Caco-2 (cell line): ENCODE measurements around the gene TMEM200B. TPM values are rescaled to one million over a fixed set of nuclear protein-coding genes. Genes with fewer than 3 reads are reported as not detected.

Source experiments
- BruUV-seq: library from RNA; stranded (reverse); fragments of 400-500 nt; replicated peaks from 2 replicates; lab custom pipeline; 2021; lab: Mats Ljungman, UMichigan
- CTCF ChIA-PET: fragments of 300-600 bp; sonication (Branson Sonifier 250); formaldehyde crosslinking; loops from one replicate; lab custom pipeline; 2022; ENCODE audit warnings: antibody characterized with exemption; lab: Charles Lee
- POLR2A ChIA-PET: fragments of 300-600 bp; sonication (Branson Sonifier 250); formaldehyde crosslinking; loops from one replicate; lab custom pipeline; 2022; ENCODE audit warnings: antibody characterized with exemption; lab: Charles Lee
- DNase-seq, 2 experiments: peaks; one replicate each; pipeline versions ENCODE4 v3.0.0 to v3.0.0-alpha.2; 2020 to 2022
- H3K27me3 ChIP-seq: replicated peaks from 2 replicates; pipeline ENCODE4 v1.6.0; 2011; ENCODE audit warnings: low read length; ENCODE audit not compliant: control insufficient read depth, insufficient read depth
- H3K36me3 ChIP-seq: 2 replicates; pipeline ENCODE4 v1.5.1; 2011; ENCODE audit warnings: low read length; ENCODE audit not compliant: control insufficient read depth, insufficient read depth
- H3K4me1 ChIP-seq: fragments of 250-450 bp; sonication (Bioruptor Pico); 2 replicates; pipeline ENCODE4 v1.5.1; 2020; ENCODE audit warnings: mild to moderate bottlenecking
- H3K4me3 ChIP-seq: 2 replicates; pipeline ENCODE4 v1.5.1; 2011; ENCODE audit warnings: low read depth, mild to moderate bottlenecking, control low read depth, low read length
- H3K9me3 ChIP-seq: fragments of 250-450 bp; sonication (Bioruptor Pico); 2 replicates; pipeline ENCODE4 v1.5.1; 2020; ENCODE audit warnings: mild to moderate bottlenecking, moderate library complexity
- H3K27ac Mint-ChIP-seq: one replicate; pipeline ENCODE4 v1.8.0; 2022; ENCODE audit warnings: mixed read lengths; ENCODE audit not compliant: unreplicated experiment
- H3K27me3 Mint-ChIP-seq: one replicate; pipeline ENCODE4 v1.8.0; 2022; ENCODE audit warnings: mixed read lengths; ENCODE audit not compliant: insufficient read depth, unreplicated experiment
- H3K36me3 Mint-ChIP-seq: one replicate; pipeline ENCODE4 v1.8.0; 2022; ENCODE audit warnings: mild to moderate bottlenecking, mixed read lengths; ENCODE audit not compliant: insufficient read depth, unreplicated experiment
- H3K4me1 Mint-ChIP-seq: one replicate; pipeline ENCODE4 v1.8.0; 2022; ENCODE audit warnings: low read depth, mixed read lengths; ENCODE audit not compliant: unreplicated experiment
- H3K4me3 Mint-ChIP-seq: one replicate; pipeline ENCODE4 v1.8.0; 2022; ENCODE audit warnings: mild to moderate bottlenecking, moderate library complexity, mixed read lengths; ENCODE audit not compliant: unreplicated experiment
- H3K9me3 Mint-ChIP-seq: one replicate; pipeline ENCODE4 v1.8.0; 2022; ENCODE audit warnings: mixed read lengths; ENCODE audit not compliant: unreplicated experiment
- CTCF ChIP-seq, 2 experiments: fragments of 200-600 bp in 1 of 2; IDR thresholded peaks; 1 replicate in 1 of 2; 2 replicates in 1 of 2; pipeline versions ENCODE4 v1.5.1 to v1.8.0; 2011 to 2022; ENCODE audit warnings: antibody characterized with exemption in 1 of 2, control low read depth in 1 of 2, inconsistent platforms in 1 of 2, low read depth in 1 of 2, low read length in 1 of 2, mild to moderate bottlenecking in 1 of 2, moderate library complexity in 1 of 2; ENCODE audit not compliant: insufficient read depth in 1 of 2, severe bottlenecking in 1 of 2, unreplicated experiment in 1 of 2
- intact Hi-C: fragments of 100-400 bp; cut with micrococcal nuclease; formaldehyde crosslinking; loops from one replicate; pipeline ENCODE4 v1.10.0; 2022; ENCODE audit not compliant: unreplicated experiment
- total RNA-seq: library from RNA; stranded (reverse); gene quantifications from 2 replicates; pipeline ENCODE4 v1.2.3, GENCODE V29; 2022

The TMEM200B gene
- total RNA-seq, 1 experiment from 2014 or later = 3.3 TPM

- Histone ChIP-seq H3K9me3 (no peaks in the 10 kb centered on the region), H3K4me1 (peaks cover 15% of the 10 kb centered on the region), H3K36me3 (no peaks in the 10 kb centered on the region; the same call in none of the 2 replicates), H3K27me3 (no peaks in the 10 kb centered on the region), H3K4me3 (no peak overlapping the region)
- Mint-ChIP-seq H3K27me3 (no peaks in the 10 kb centered on the region), H3K4me1 (peaks cover 18% of the 10 kb centered on the region), H3K4me3 (no peak overlapping the region), H3K9me3 (no peaks in the 10 kb centered on the region), H3K27ac (peak overlapping the region; percentile 67), H3K36me3 (peaks cover 91% of the 10 kb centered on the region)
- POLR2A ChIA-PET = no interaction called here
- DNase-seq = no peak
- TSS peak; percentile 85 for BruUV-seq
- no peak for TF ChIP-seq CTCF (IDR thresholded peaks at IDR 0.05; ENCODE audit: insufficient read depth in 1 of 2, low read depth in 1 of 2, low read length in 1 of 2, severe bottlenecking in 1 of 2, unreplicated experiment in 1 of 2)
- CTCF ChIA-PET = no interaction called here
- intact Hi-C loops = no loop called here
Observed at GRCh38 chr1:29148656-29149491, 25.2 kb upstream of the TMEM200B start.

GRCh38 chr1:29145739-29146437, 22.2 kb upstream of the TMEM200B start:
- Mint-ChIP-seq H3K27ac (peak overlapping the region; percentile 71), H3K36me3 (peaks cover 81% of the 10 kb centered on the region), H3K4me1 (peaks cover 18% of the 10 kb centered on the region), H3K4me3 (peak overlapping the region; percentile 20), H3K9me3 (no peaks in the 10 kb centered on the region), H3K27me3 (no peaks in the 10 kb centered on the region)
- TF ChIP-seq CTCF (IDR thresholded peaks at IDR 0.05; ENCODE audit: insufficient read depth in 1 of 2, low read depth in 1 of 2, low read length in 1 of 2, severe bottlenecking in 1 of 2, unreplicated experiment in 1 of 2) = no peak
- ChIA-PET CTCF (interaction anchor here (0.9 to 1.0 kb wide), 2 partner anchors 21 to 36 kb away, joined by 3 to 4 read pairs; partner anchors contain the start of gene SRSF4), POLR2A (interaction anchor here (1.0 kb wide), 1 partner anchor 232 kb away, joined by 3 read pairs; no protein-coding TSS in a partner anchor)
- peak in 1 of 2 experiments; percentile 42 for DNase-seq
- no peak overlapping the region for H3K4me3 ChIP-seq
- H3K9me3 ChIP-seq = no peaks in the 10 kb centered on the region
- BruUV-seq = no TSS peak
- no peaks in the 10 kb centered on the region; the same call in 1 of the 2 replicates for H3K36me3 ChIP-seq
- peaks cover 15% of the 10 kb centered on the region for H3K4me1 ChIP-seq
- H3K27me3 ChIP-seq = no peaks in the 10 kb centered on the region
- intact Hi-C loops = no loop called here

- Histone ChIP-seq H3K27me3 (no peaks in the 10 kb centered on the region), H3K36me3 (no peaks in the 10 kb centered on the region; the same call in 1 of the 2 replicates), H3K9me3 (no peaks in the 10 kb centered on the region), H3K4me3 (no peak overlapping the region), H3K4me1 (peaks cover 15% of the 10 kb centered on the region)
- intact Hi-C loops = no loop called here
- BruUV-seq = no TSS peak
- ChIA-PET CTCF (no interaction called here), POLR2A (no interaction called here)
- H3K9me3 Mint-ChIP-seq = no peaks in the 10 kb centered on the region
- H3K4me1 Mint-ChIP-seq = peaks cover 18% of the 10 kb centered on the region
- H3K27me3 Mint-ChIP-seq = no peaks in the 10 kb centered on the region
- no peak for DNase-seq
- H3K27ac Mint-ChIP-seq = no peak overlapping the region
- TF ChIP-seq CTCF (IDR thresholded peaks at IDR 0.05; ENCODE audit: insufficient read depth in 1 of 2, low read depth in 1 of 2, low read length in 1 of 2, severe bottlenecking in 1 of 2, unreplicated experiment in 1 of 2) = no peak
- no peak overlapping the region for H3K4me3 Mint-ChIP-seq
- H3K36me3 Mint-ChIP-seq = peaks cover 64% of the 10 kb centered on the region
Observed at GRCh38 chr1:29144178-29144577, 20.5 kb upstream of the TMEM200B start.
